ENCODE data around the gene TMEM185A.
"Not testable (repeated sequence)": the region's sequence is repeated elsewhere in the genome, so short reads cannot be mapped to it uniquely, and the experiment has no call there.

Gene TMEM185A

GRCh38 chrX:149626829-149627228 is 4.8 kb downstream of the TMEM185A start:
- H3K9ac ChIP-seq (ENCODE audit: low read depth, low read length); H3K36me3 ChIP-seq (ENCODE audit: control insufficient read depth, insufficient read depth, low read length); H3K4me3 ChIP-seq (ENCODE audit: low read depth, low read length); H3K27me3 ChIP-seq (ENCODE audit: control insufficient read depth, insufficient read depth, low read length): not testable (repeated sequence)
- peak overlapping the region; percentile 36 for H3K27ac ChIP-seq (ENCODE audit: low read depth, low read length)
- peaks cover 21% of the 10 kb centered on the region for H3K4me1 ChIP-seq (ENCODE audit: control insufficient read depth, insufficient read depth, low read length)
- H3K9me3 ChIP-seq (ENCODE audit: control insufficient read depth, insufficient read depth, low read length), result peaks cover 10% of the 10 kb centered on the region

GRCh38 chrX:149619662-149620061 is 11.9 kb downstream of the TMEM185A start:
- peaks cover 20% of the 10 kb centered on the region for H3K9me3 ChIP-seq (ENCODE audit: control insufficient read depth, insufficient read depth, low read length)
- H3K4me3 ChIP-seq (ENCODE audit: low read depth, low read length); H3K4me1 ChIP-seq (ENCODE audit: control insufficient read depth, insufficient read depth, low read length); H3K27me3 ChIP-seq (ENCODE audit: control insufficient read depth, insufficient read depth, low read length); H3K36me3 ChIP-seq (ENCODE audit: control insufficient read depth, insufficient read depth, low read length); H3K27ac ChIP-seq (ENCODE audit: low read depth, low read length); H3K9ac ChIP-seq (ENCODE audit: low read depth, low read length): not testable (repeated sequence)

- H3K9me3 ChIP-seq (ENCODE audit: control insufficient read depth, insufficient read depth, low read length), result peaks cover 20% of the 10 kb centered on the region
- no peak overlapping the region for H3K4me3 ChIP-seq (ENCODE audit: low read depth, low read length)
- H3K36me3 ChIP-seq (ENCODE audit: control insufficient read depth, insufficient read depth, low read length), result no peaks in the 10 kb centered on the region
- no peak overlapping the region for H3K27ac ChIP-seq (ENCODE audit: low read depth, low read length)
- no peak overlapping the region for H3K9ac ChIP-seq (ENCODE audit: low read depth, low read length)
- H3K4me1 ChIP-seq (ENCODE audit: control insufficient read depth, insufficient read depth, low read length), result peaks cover under 1% of the 10 kb centered on the region; the same call in 1 of the 2 replicates
- no peaks in the 10 kb centered on the region for H3K27me3 ChIP-seq (ENCODE audit: control insufficient read depth, insufficient read depth, low read length)
These were observed 12.7 kb downstream of the TMEM185A start for GRCh38 chrX:149618871-149619270.

GRCh38 chrX:149611623-149612175 is 19.9 kb downstream of the TMEM185A start:
- H3K4me1 ChIP-seq (ENCODE audit: control insufficient read depth, insufficient read depth, low read length), result no peaks in the 10 kb centered on the region
- H3K4me3 ChIP-seq (ENCODE audit: low read depth, low read length), result no peak overlapping the region
- H3K9me3 ChIP-seq (ENCODE audit: control insufficient read depth, insufficient read depth, low read length), result peaks cover 16% of the 10 kb centered on the region
- H3K27ac ChIP-seq (ENCODE audit: low read depth, low read length), result no peak overlapping the region
- H3K9ac ChIP-seq (ENCODE audit: low read depth, low read length), result no peak overlapping the region
- peaks cover 7% of the 10 kb centered on the region; the same call in 1 of the 2 replicates for H3K36me3 ChIP-seq (ENCODE audit: control insufficient read depth, insufficient read depth, low read length)
- H3K27me3 ChIP-seq (ENCODE audit: control insufficient read depth, insufficient read depth, low read length), result no peaks in the 10 kb centered on the region

GRCh38 chrX:149610511-149610910 is 21.1 kb downstream of the TMEM185A start:
- Histone ChIP-seq H3K4me3 (ENCODE audit: low read depth, low read length) (no peak overlapping the region), H3K36me3 (ENCODE audit: control insufficient read depth, insufficient read depth, low read length) (peaks cover 12% of the 10 kb centered on the region; the same call in 1 of the 2 replicates), H3K27me3 (ENCODE audit: control insufficient read depth, insufficient read depth, low read length) (no peaks in the 10 kb centered on the region), H3K9ac (ENCODE audit: low read depth, low read length) (no peak overlapping the region), H3K27ac (ENCODE audit: low read depth, low read length) (no peak overlapping the region), H3K9me3 (ENCODE audit: control insufficient read depth, insufficient read depth, low read length) (peaks cover 12% of the 10 kb centered on the region), H3K4me1 (ENCODE audit: control insufficient read depth, insufficient read depth, low read length) (no peaks in the 10 kb centered on the region)

GRCh38 chrX:149607699-149608098 is 23.9 kb downstream of the TMEM185A start:
- Histone ChIP-seq H3K27me3 (ENCODE audit: control insufficient read depth, insufficient read depth, low read length) (no peaks in the 10 kb centered on the region), H3K36me3 (ENCODE audit: control insufficient read depth, insufficient read depth, low read length) (peaks cover 22% of the 10 kb centered on the region; the same call in 1 of the 2 replicates)

GRCh38 chrX:149605248-149605885 is 26.2 kb downstream of the TMEM185A start:
- H3K27ac ChIP-seq (ENCODE audit: low read depth, low read length); H3K9ac ChIP-seq (ENCODE audit: low read depth, low read length); H3K4me1 ChIP-seq (ENCODE audit: control insufficient read depth, insufficient read depth, low read length); H3K4me3 ChIP-seq (ENCODE audit: low read depth, low read length); H3K27me3 ChIP-seq (ENCODE audit: control insufficient read depth, insufficient read depth, low read length): not testable (repeated sequence)
- Histone ChIP-seq H3K9me3 (ENCODE audit: control insufficient read depth, insufficient read depth, low read length) (peaks cover 21% of the 10 kb centered on the region; the same call in 1 of the 2 replicates), H3K36me3 (ENCODE audit: control insufficient read depth, insufficient read depth, low read length) (peaks cover 22% of the 10 kb centered on the region; the same call in 1 of the 2 replicates)

More at GRCh38 chrX:149607699-149608098, 23.9 kb downstream of the TMEM185A start:
- Histone ChIP-seq H3K4me3 (ENCODE audit: low read depth, low read length) (no peak overlapping the region), H3K4me1 (ENCODE audit: control insufficient read depth, insufficient read depth, low read length) (no peaks in the 10 kb centered on the region), H3K9ac (ENCODE audit: low read depth, low read length) (no peak overlapping the region), H3K9me3 (ENCODE audit: control insufficient read depth, insufficient read depth, low read length) (peaks cover 21% of the 10 kb centered on the region; the same call in 1 of the 2 replicates), H3K27ac (ENCODE audit: low read depth, low read length) (no peak overlapping the region)

GRCh38 chrX:149598603-149599002 is 33.0 kb downstream of the TMEM185A start:
- H3K9me3 ChIP-seq (ENCODE audit: control insufficient read depth, insufficient read depth, low read length); H3K27me3 ChIP-seq (ENCODE audit: control insufficient read depth, insufficient read depth, low read length); H3K27ac ChIP-seq (ENCODE audit: low read depth, low read length); H3K4me1 ChIP-seq (ENCODE audit: control insufficient read depth, insufficient read depth, low read length); H3K36me3 ChIP-seq (ENCODE audit: control insufficient read depth, insufficient read depth, low read length); H3K4me3 ChIP-seq (ENCODE audit: low read depth, low read length); H3K9ac ChIP-seq (ENCODE audit: low read depth, low read length): not testable (repeated sequence)

GRCh38 chrX:149595943-149596342 is 35.6 kb downstream of the TMEM185A start:
- not testable (repeated sequence) for H3K36me3 ChIP-seq (ENCODE audit: control insufficient read depth, insufficient read depth, low read length); H3K4me1 ChIP-seq (ENCODE audit: control insufficient read depth, insufficient read depth, low read length); H3K27ac ChIP-seq (ENCODE audit: low read depth, low read length); H3K9me3 ChIP-seq (ENCODE audit: control insufficient read depth, insufficient read depth, low read length); H3K4me3 ChIP-seq (ENCODE audit: low read depth, low read length); H3K27me3 ChIP-seq (ENCODE audit: control insufficient read depth, insufficient read depth, low read length); H3K9ac ChIP-seq (ENCODE audit: low read depth, low read length)

- not testable (repeated sequence) for H3K36me3 ChIP-seq (ENCODE audit: control insufficient read depth, insufficient read depth, low read length); H3K27ac ChIP-seq (ENCODE audit: low read depth, low read length); H3K4me1 ChIP-seq (ENCODE audit: control insufficient read depth, insufficient read depth, low read length); H3K4me3 ChIP-seq (ENCODE audit: low read depth, low read length); H3K9me3 ChIP-seq (ENCODE audit: control insufficient read depth, insufficient read depth, low read length); H3K9ac ChIP-seq (ENCODE audit: low read depth, low read length); H3K27me3 ChIP-seq (ENCODE audit: control insufficient read depth, insufficient read depth, low read length)
These were observed 36.4 kb downstream of the TMEM185A start, which contains the start of gene HSFX2 for GRCh38 chrX:149595214-149595613. Gene HSFX2, minus strand, starts transcription at chrX:149595314. Its CDS starts 614 bp downstream, at chrX:149594700.

- H3K9me3 ChIP-seq (ENCODE audit: control insufficient read depth, insufficient read depth, low read length); H3K27ac ChIP-seq (ENCODE audit: low read depth, low read length); H3K4me3 ChIP-seq (ENCODE audit: low read depth, low read length); H3K9ac ChIP-seq (ENCODE audit: low read depth, low read length); H3K36me3 ChIP-seq (ENCODE audit: control insufficient read depth, insufficient read depth, low read length); H3K27me3 ChIP-seq (ENCODE audit: control insufficient read depth, insufficient read depth, low read length); H3K4me1 ChIP-seq (ENCODE audit: control insufficient read depth, insufficient read depth, low read length): not testable (repeated sequence)
These were observed 40.6 kb downstream of the TMEM185A start for GRCh38 chrX:149590993-149591392.

All from HUES48 (cell line).